Nephron progenitor cell (in vitro differentiated cells): ENCODE results near the gene KDM4B.

Source experiments
- DNase-seq: peaks from one replicate; pipeline ENCODE4 v3.0.0; 2021
- H3K27ac Mint-ChIP-seq: 2 replicates; pipeline ENCODE4 v1.8.0; 2021; ENCODE audit warnings: mild to moderate bottlenecking, moderate library complexity, mixed read lengths
- H3K27me3 Mint-ChIP-seq: 2 replicates; pipeline ENCODE4 v1.8.0; 2021; ENCODE audit warnings: mild to moderate bottlenecking, low read depth, mixed read lengths; ENCODE audit not compliant: poor library complexity
- H3K36me3 Mint-ChIP-seq: 2 replicates; pipeline ENCODE4 v1.8.0; 2021; ENCODE audit warnings: low read depth, mixed read lengths
- H3K4me1 Mint-ChIP-seq: 2 replicates; pipeline ENCODE4 v1.8.0; 2021; ENCODE audit warnings: mixed read lengths
- H3K4me3 Mint-ChIP-seq: 2 replicates; pipeline ENCODE4 v1.8.0; 2021; ENCODE audit warnings: mild to moderate bottlenecking, moderate library complexity, mixed read lengths
- H3K9me3 Mint-ChIP-seq: 2 replicates; pipeline ENCODE4 v1.8.0; 2021; ENCODE audit warnings: mild to moderate bottlenecking, moderate library complexity, mixed read lengths
- CTCF ChIP-seq: fragments of 200-600 bp; sonication (generic); IDR thresholded peaks from 2 replicates; pipeline ENCODE4 v1.5.0; 2021; ENCODE audit warnings: antibody characterized with exemption

Gene KDM4B

DNA sequence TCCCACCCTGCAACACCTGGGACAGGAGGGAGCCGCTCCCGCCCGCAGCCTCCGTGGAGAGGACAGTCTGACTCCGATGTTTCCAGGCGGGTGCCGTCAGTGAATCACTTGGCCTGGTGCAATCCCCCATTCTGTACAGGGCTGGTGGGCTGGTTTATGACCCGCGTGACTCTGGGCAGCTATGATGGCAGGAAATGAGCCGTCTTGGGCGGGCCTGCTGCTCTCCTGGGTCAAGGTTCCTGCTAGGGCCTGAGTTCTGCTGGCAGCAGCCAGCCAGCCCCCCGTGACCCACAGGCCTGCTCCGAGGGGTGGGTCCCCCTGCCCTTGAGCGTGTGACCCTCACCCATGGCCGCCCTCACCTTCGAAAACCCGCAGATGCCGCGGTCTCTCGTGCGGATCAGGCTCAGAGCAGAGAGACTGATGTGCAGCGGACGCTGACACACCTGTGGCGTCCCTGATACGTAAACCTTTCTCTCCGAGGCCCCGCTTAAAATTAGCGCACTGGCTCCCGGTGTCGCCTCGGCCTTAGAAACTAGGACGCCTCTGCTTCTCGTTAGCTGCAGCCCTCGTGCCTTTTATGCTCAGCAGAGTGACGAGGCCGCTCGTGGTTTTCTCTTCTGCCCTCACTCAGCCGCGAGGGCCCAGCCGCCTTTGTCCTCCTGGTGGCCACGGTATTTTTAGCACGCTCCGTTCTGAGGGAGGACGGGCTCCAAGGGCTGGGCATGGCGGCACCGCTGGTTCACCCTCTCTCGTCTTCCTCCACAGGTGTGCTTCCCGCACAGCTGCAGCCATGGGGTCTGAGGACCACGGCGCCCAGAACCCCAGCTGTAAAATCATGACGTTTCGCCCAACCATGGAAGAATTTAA is 63.4 kb downstream of the KDM4B start:
- no peak overlapping the region for H3K27ac Mint-ChIP-seq
- TF ChIP-seq CTCF = no peak

GRCh38 chr19:5035105-5035761 is 66.3 kb downstream of the KDM4B start:
- Mint-ChIP-seq H3K4me3 (no peak overlapping the region), H3K27me3 (no peaks in the 10 kb centered on the region), H3K9me3 (no peaks in the 10 kb centered on the region), H3K36me3 (peaks cover 17% of the 10 kb centered on the region), H3K4me1 (peaks cover 28% of the 10 kb centered on the region), H3K27ac (peak overlapping the region; percentile 13)
- no peak for DNase-seq
- no peak for TF ChIP-seq CTCF

More for the DNA sequence above, 63.4 kb downstream of the KDM4B start:
- H3K9me3 Mint-ChIP-seq = no peaks in the 10 kb centered on the region
- H3K36me3 Mint-ChIP-seq = peaks cover 32% of the 10 kb centered on the region
- DNase-seq = peak; percentile 34
- peaks cover 28% of the 10 kb centered on the region for H3K4me1 Mint-ChIP-seq
- H3K4me3 Mint-ChIP-seq = no peak overlapping the region
- H3K27me3 Mint-ChIP-seq = no peaks in the 10 kb centered on the region

GRCh38 chr19:5035793-5036697 is 67.1 kb downstream of the KDM4B start:
- Mint-ChIP-seq H3K4me3 (no peak overlapping the region), H3K36me3 (peaks cover 17% of the 10 kb centered on the region), H3K4me1 (peaks cover 24% of the 10 kb centered on the region), H3K27me3 (no peaks in the 10 kb centered on the region), H3K27ac (no peak overlapping the region), H3K9me3 (no peaks in the 10 kb centered on the region)
- TF ChIP-seq CTCF = no peak
- DNase-seq = no peak

- Mint-ChIP-seq H3K27ac (peak overlapping the region; percentile 95), H3K36me3 (peaks cover 17% of the 10 kb centered on the region), H3K4me1 (peaks cover 17% of the 10 kb centered on the region), H3K4me3 (no peak overlapping the region), H3K27me3 (no peaks in the 10 kb centered on the region), H3K9me3 (no peaks in the 10 kb centered on the region)
- no peak for DNase-seq
- TF ChIP-seq CTCF = no peak
Observed at GRCh38 chr19:5036698-5037563, 68.0 kb downstream of the KDM4B start.

DNA sequence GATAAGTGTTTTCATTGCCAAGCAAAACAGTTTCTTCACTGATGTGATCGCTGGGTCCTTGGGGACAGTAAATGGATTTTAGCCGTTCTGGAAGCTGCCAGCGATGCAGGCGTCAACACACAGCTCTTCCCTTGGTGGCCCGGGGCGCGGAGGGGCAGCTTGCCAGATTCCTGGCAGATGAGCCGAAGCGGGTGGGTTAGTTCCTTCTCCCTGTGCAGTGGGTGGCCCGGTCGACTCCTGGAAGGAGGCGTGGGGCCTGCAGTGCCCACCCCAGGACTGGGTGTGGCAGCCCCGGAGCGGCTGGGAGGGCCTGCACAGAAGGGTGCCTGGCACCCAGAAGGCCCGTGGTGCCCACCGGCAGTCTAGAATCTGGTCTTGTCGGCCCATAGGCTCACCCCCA is 69.0 kb downstream of the KDM4B start:
- TF ChIP-seq CTCF = no peak
- Mint-ChIP-seq H3K4me3 (no peak overlapping the region), H3K4me1 (peaks cover 21% of the 10 kb centered on the region), H3K36me3 (peaks cover 27% of the 10 kb centered on the region), H3K27ac (no peak overlapping the region), H3K27me3 (no peaks in the 10 kb centered on the region), H3K9me3 (no peaks in the 10 kb centered on the region)
- DNase-seq = no peak
